Ectodermal cell (in vitro differentiated cells): Measurements from ENCODE around the gene CDH4.

Source experiments
- H3K27ac ChIP-seq: 2 replicates; pipeline ENCODE4 v1.7.0; 2013; ENCODE audit warnings: mild to moderate bottlenecking, low read depth, low read length; ENCODE audit not compliant: insufficient read depth, poor library complexity, severe bottlenecking
- H3K27me3 ChIP-seq: 2 replicates; pipeline ENCODE4 v1.7.0; 2013; ENCODE audit warnings: mild to moderate bottlenecking, low read length; ENCODE audit not compliant: insufficient read depth, control insufficient read depth, poor library complexity, severe bottlenecking
- H3K36me3 ChIP-seq: one replicate; pipeline ENCODE4 v1.7.0; 2013; ENCODE audit warnings: low read length; ENCODE audit not compliant: control insufficient read depth, insufficient read depth
- H3K4me1 ChIP-seq: one replicate; pipeline ENCODE4 v1.7.0; 2013; ENCODE audit warnings: low read length; ENCODE audit not compliant: control insufficient read depth, insufficient read depth
- H3K4me3 ChIP-seq: 2 replicates; pipeline ENCODE4 v1.7.0; 2013; ENCODE audit warnings: low read depth, low read length, control low read depth; ENCODE audit not compliant: insufficient read depth
- H3K9me3 ChIP-seq: 2 replicates; pipeline ENCODE4 v1.7.0; 2013; ENCODE audit warnings: mild to moderate bottlenecking, low read length, moderate library complexity; ENCODE audit not compliant: control insufficient read depth
- WGBS, 2 experiments: methylation state at CpG; one replicate each; pipeline ENCODE4 v1.1.7; 2013; ENCODE audit warnings: missing lambda C conversion rate in 2 of 2; 5-methylcytosine and 5-hydroxymethylcytosine counted together

The CDH4 gene

DNA sequence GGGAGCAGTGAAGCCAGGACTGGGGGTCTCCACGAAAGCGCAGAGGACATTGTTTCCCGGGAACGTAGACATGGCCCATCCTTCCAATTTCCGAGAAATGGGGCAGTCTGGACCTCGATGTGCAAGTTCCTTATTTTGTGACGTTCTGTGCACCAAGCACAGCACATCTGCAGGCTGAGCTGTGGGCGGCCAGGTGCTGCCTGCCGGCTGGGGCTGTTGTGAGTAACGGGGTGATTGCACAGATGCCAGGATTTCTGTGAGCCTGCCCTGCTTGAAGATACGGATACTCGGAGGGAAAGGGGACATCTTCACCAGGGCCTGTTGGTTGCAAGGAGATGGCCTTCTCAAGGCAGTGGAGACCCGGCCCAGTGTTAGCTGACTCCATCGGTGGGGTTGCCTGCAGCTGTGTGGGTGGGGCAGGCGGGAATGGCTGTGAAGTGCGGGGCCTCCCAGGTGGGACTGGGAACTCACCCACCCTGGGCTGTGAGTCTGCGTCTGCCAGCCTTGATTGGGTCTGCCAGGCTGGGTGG is 27.6 kb downstream of the CDH4 start:
- Histone ChIP-seq H3K36me3 (no peaks in the 10 kb centered on the region), H3K4me1 (no peaks in the 10 kb centered on the region), H3K9me3 (no peaks in the 10 kb centered on the region), H3K27ac (no peak overlapping the region), H3K27me3 (no peaks in the 10 kb centered on the region), H3K4me3 (no peak overlapping the region)
- WGBS, 2 experiments = 91 to 93% methylated on average over 17 of the region's 17 CpGs

DNA sequence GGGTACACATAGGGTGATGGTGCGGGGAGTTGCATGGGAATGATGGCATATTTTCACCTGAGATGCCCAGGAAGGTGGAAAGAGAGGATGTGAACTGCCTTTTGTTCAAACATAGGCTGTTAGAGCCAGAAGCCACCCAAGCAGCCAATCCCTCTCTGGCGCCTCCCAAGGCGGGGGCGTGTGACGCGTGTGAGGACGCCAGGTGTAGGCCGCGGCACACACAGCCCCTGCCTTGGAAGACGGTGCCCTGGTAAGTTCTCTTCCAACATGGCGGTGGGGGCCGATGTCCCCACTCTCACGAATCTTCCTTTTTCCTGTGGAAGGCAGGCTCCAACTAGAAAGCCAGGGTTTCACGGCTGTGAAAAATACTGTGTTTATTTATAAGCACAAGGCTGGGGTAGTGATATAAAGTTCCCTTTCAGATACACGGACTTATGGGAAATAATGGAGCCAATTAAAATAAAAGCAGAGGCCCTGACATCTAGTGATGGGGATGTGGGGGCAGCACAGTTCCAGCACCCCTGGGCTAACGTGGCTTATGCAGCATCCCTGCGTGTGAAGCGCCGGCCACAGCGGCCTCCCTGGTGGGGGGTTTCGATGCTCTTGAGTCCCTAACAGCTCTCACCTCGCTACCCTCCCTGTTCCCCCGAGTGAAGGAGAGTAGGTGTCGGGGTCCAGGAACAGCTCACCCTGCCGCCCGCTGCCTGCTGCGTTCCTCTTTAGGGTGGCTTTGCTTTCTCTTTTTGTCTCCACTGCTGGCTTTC is 28.3 kb downstream of the CDH4 start:
- Histone ChIP-seq H3K4me3 (no peak overlapping the region), H3K9me3 (no peaks in the 10 kb centered on the region), H3K27me3 (no peaks in the 10 kb centered on the region), H3K4me1 (no peaks in the 10 kb centered on the region), H3K36me3 (no peaks in the 10 kb centered on the region), H3K27ac (no peak overlapping the region)
- 95 to 96% methylated on average over 27 of the region's 27 CpGs for WGBS, 2 experiments

DNA sequence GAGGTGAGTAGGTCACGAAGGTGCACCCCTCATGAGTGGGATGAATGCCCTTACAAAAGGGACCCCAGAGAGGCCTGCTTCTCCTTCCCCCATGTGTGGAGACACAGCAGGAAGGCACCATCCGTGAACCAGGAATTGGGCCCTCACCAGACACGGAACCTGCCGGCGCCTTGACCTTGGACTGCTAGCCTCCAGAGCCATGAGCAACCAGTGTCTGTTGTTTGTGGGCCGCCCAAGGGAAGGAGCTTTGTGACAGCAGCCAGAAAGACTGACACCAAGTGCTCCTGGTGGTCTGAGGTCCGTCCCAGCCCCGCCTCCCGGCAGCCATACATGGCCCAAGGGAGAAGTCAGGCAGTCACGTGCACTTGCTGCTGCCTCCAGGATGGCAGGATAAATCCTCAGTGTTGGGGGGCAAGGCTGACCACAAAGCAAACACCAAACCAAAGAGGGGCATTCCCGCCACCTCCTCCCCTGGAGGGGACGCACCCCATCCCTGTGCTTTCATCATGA is 29.3 kb downstream of the CDH4 start:
- no peaks in the 10 kb centered on the region for H3K36me3 ChIP-seq
- H3K4me3 ChIP-seq = no peak overlapping the region
- H3K4me1 ChIP-seq = no peaks in the 10 kb centered on the region
- 87 to 89% methylated on average over 12 of the region's 12 CpGs for WGBS, 2 experiments
- H3K27ac ChIP-seq = no peak overlapping the region
- H3K27me3 ChIP-seq = no peaks in the 10 kb centered on the region
- no peaks in the 10 kb centered on the region for H3K9me3 ChIP-seq

DNA sequence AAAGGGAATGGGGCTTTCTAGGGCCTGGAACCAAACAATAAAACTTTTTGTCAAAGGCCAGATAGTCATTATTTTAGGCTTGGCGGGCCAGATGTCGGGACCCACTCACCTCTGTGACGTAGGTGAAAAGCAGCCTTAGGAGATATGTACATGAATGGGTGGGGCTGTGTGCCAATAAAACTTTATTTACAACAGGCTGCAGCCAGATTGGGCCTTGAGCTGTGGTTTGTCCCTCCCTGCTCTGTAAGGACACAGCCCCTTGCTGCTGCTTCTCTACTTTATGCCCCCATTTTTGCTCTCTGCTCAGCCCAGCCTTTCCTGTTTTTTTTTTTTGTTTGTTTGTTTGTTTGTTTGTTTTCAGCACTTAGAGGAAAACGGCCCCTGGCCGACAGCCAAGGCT is 32.7 kb downstream of the CDH4 start:
- Histone ChIP-seq H3K4me1 (peaks cover 9% of the 10 kb centered on the region), H3K27ac (no peak overlapping the region), H3K27me3 (no peaks in the 10 kb centered on the region), H3K36me3 (no peaks in the 10 kb centered on the region), H3K4me3 (no peak overlapping the region), H3K9me3 (no peaks in the 10 kb centered on the region)
- WGBS, 2 experiments = 93 to 94% methylated on average over 5 of the region's 5 CpGs

DNA sequence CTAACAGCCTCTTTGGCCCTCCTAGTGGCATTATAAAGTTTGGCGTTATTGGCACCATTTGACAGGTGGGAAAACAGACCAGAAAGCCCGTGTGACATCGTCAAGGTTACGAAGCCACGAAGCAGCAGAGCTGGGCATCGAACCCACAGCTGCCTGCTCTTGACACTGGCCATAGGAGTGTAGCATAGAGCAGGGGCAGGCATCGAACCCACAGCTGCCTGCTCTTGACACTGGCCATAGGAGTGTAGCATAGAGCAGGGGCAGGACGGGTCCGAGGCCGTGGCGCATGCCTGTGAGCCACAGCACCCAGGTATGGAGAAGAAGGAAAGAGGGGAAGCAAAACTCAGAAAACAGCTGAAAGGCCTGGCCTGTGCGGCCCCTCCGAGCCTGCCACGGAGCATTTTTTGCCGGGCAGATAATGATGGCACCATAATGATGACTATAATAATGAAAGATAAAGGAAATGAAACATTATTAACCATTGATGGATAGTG is 33.1 kb downstream of the CDH4 start:
- Histone ChIP-seq H3K4me1 (peaks cover 9% of the 10 kb centered on the region), H3K27me3 (no peaks in the 10 kb centered on the region), H3K4me3 (no peak overlapping the region), H3K9me3 (no peaks in the 10 kb centered on the region), H3K36me3 (no peaks in the 10 kb centered on the region), H3K27ac (no peak overlapping the region)
- WGBS, 2 experiments = 88 to 89% methylated on average over 15 of the region's 15 CpGs

DNA sequence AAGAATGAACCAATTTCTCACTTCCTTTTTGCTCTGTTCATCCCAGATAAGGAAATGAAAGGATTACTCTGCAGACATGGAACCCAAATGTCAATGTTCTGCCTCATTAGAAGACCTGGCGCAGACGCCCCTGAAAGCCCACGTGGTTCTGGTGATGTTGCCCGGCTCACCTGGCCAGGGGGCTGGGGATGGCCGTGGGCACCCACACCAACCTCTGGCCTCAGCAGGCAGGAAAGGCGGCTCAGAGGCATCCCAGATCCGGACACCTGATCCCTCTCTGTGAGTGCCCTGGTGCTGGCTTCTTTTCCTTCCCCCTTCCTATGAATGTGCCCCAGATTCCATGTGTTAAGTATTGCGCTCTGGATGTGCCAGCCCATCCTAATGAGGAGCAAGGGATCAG is 33.6 kb downstream of the CDH4 start:
- Histone ChIP-seq H3K4me1 (peaks cover 9% of the 10 kb centered on the region), H3K9me3 (no peaks in the 10 kb centered on the region), H3K27ac (no peak overlapping the region), H3K36me3 (no peaks in the 10 kb centered on the region), H3K4me3 (no peak overlapping the region), H3K27me3 (no peaks in the 10 kb centered on the region)
- WGBS, 2 experiments = 90 to 96% methylated on average over 8 of the region's 8 CpGs

DNA sequence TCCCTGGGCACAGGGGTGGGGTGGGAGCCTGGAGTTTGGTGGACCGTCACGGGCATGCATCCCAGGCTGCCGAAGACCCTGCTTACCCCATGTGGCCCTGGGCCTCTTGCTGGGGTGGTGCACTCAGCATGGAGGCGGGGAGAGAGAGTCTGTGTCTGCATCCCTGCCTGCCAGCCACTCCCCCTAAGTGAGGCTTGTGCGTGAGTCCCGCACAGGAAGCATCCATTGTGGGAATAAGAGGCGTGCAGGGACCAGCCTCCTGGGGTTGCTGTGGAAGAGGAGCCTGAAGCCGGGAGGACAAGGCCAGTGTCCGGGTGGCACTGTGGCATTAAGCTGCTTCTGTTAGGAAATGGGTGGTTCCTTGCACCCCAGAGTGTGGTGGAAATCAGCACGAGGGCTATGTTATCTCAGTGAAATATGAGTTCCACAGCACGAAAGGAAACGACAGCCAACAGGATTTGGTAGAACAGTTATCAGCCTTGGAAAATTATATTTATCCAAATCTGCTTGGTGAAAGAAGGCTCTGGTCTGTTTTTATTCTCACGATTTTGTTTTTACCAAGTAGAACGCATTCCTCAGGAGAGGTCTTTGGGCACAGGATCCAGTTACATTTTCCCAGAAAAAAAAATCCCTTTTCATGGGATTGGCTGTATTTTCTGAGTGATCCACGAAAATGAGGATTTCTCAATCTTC is 35.7 kb downstream of the CDH4 start:
- Histone ChIP-seq H3K4me3 (no peak overlapping the region), H3K36me3 (no peaks in the 10 kb centered on the region), H3K27me3 (no peaks in the 10 kb centered on the region), H3K9me3 (no peaks in the 10 kb centered on the region), H3K27ac (no peak overlapping the region), H3K4me1 (peaks cover 9% of the 10 kb centered on the region)
- WGBS, 2 experiments = 88 to 90% methylated on average over 15 of the region's 15 CpGs

DNA sequence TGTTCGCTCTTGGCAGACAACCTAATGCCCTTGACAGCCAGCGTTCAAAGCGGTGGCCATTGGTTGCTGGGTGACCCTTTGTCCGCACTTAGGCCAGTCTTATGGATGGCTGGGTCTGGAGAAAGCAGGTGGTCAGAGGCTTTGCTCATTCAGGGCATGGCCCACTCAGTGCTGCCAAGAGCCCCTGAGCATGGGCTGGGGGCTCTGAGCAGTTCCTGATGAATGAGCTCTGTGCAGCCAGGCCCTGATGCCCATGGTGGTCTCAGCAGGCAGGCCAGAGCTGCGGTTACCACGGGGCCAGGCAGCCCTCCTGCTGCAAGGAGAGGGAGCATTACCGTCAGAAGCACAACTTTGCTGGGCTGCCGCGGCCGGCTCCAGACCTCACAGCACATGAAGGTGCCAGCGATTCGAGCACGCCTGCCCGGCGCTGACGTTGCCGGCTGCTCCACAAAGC is 36.3 kb downstream of the CDH4 start:
- no peak overlapping the region for H3K4me3 ChIP-seq
- no peaks in the 10 kb centered on the region for H3K27me3 ChIP-seq
- peaks cover 9% of the 10 kb centered on the region for H3K4me1 ChIP-seq
- H3K9me3 ChIP-seq = no peaks in the 10 kb centered on the region
- WGBS, 2 experiments = 88 to 92% methylated on average over 17 of the region's 17 CpGs
- no peaks in the 10 kb centered on the region for H3K36me3 ChIP-seq
- no peak overlapping the region for H3K27ac ChIP-seq

DNA sequence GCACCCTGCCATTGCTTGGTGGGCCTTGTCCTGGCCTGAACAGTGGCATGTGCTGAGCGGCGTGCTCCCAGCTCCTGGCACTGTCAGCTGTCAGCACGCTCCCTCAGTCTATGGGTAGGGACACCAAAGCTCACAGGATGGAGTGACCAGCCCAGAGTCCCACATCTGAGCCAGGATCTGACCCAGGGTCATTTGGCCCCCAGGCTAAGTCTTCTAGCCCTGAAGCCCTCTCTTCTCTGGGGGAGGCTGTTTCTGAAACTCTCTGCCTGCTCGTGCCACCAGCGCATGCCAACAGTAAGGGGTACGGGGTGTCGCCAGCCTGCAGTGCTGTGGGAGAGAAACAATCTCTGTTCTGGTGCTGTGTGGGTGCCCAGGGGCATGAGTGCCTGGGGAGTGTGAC is 37.1 kb downstream of the CDH4 start:
- Histone ChIP-seq H3K36me3 (no peaks in the 10 kb centered on the region), H3K27me3 (no peaks in the 10 kb centered on the region), H3K4me3 (no peak overlapping the region), H3K9me3 (no peaks in the 10 kb centered on the region), H3K27ac (peak overlapping the region; percentile 44), H3K4me1 (peaks cover 9% of the 10 kb centered on the region)
- WGBS, 2 experiments = 83% methylated on average over 7 of the region's 7 CpGs

DNA sequence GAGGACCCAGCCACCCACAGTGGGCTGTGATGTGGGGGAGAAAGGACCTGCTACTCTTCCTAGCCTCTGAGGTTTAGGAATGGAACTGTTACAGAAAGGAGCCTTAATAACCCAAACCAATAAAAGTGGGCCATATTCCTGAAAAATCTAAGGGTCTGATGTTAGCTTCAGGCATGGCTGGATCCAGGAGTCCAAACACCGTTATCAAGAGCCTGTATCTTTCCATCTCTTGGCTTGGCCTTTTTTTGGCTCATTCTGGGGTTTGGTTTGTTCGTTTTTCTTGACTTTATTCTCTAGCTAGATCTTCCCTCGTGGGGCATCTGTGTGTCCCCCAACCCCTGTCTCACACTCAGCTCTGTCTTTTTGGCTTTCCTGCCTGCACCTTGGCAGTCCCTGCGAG is 38.7 kb downstream of the CDH4 start:
- Histone ChIP-seq H3K4me1 (peaks cover 9% of the 10 kb centered on the region), H3K4me3 (no peak overlapping the region), H3K36me3 (no peaks in the 10 kb centered on the region), H3K27ac (peak overlapping the region; percentile 67), H3K9me3 (no peaks in the 10 kb centered on the region), H3K27me3 (no peaks in the 10 kb centered on the region)
- 91 to 97% methylated on average over 4 of the region's 4 CpGs for WGBS, 2 experiments
